Thymus (tissue), 11 donors: ENCODE data around the gene DLGAP3. TPM values are rescaled to one million over a fixed set of nuclear protein-coding genes. Genes with fewer than 3 reads are reported as not detected.

ENCODE experiments used
- DNase-seq, 9 donors: peaks; one replicate each; pipeline ENCODE4 v3.0.0-alpha.2; 2013; ENCODE audit warnings: low spot score in 9 of 9, low read depth in 6 of 9, missing footprints in 1 of 9
- H3K27ac ChIP-seq, 2 donors: one replicate each; pipeline ENCODE4 v1.5.1; 2013; ENCODE audit warnings: control low read depth in 1 of 2, low read depth in 1 of 2, low read length in 1 of 2, mild to moderate bottlenecking in 1 of 2, moderate library complexity in 1 of 2
- H3K27me3 ChIP-seq, 2 donors: one replicate each; pipeline ENCODE4 v1.5.1; 2013; ENCODE audit warnings: low read length in 1 of 2; ENCODE audit not compliant: control insufficient read depth in 2 of 2, insufficient read depth in 1 of 2
- H3K36me3 ChIP-seq, 2 donors: one replicate each; pipeline ENCODE4 v1.5.1; 2013; ENCODE audit warnings: low read length in 1 of 2, mild to moderate bottlenecking in 1 of 2, moderate library complexity in 1 of 2; ENCODE audit not compliant: control insufficient read depth in 2 of 2, insufficient read depth in 2 of 2
- H3K4me1 ChIP-seq, 2 donors: one replicate each; pipeline ENCODE4 v1.5.1; 2013; ENCODE audit warnings: low read length in 2 of 2; ENCODE audit not compliant: control insufficient read depth in 2 of 2, insufficient read depth in 2 of 2
- H3K4me3 ChIP-seq, 2 donors: one replicate each; pipeline ENCODE4 v1.5.1; 2013; ENCODE audit warnings: low read length in 2 of 2, control low read depth in 1 of 2, mild to moderate bottlenecking in 1 of 2
- H3K9me3 ChIP-seq, 2 donors: one replicate each; pipeline ENCODE4 v1.5.1; 2013; ENCODE audit warnings: low read length in 1 of 2, mild to moderate bottlenecking in 1 of 2; ENCODE audit not compliant: control insufficient read depth in 2 of 2, insufficient read depth in 1 of 2
- WGBS: extraction: QIAGEN DNeasy Blood & Tissue Kit; methylation state at CpG from one replicate; pipeline ENCODE4 v1.1.7; 2013; 5-methylcytosine and 5-hydroxymethylcytosine counted together
- polyA plus RNA-seq: library from polyadenylated mRNA; stranded (reverse); fragments of 200-250 nt; gene quantifications from one replicate; pipeline ENCODE4 v1.2.3, GENCODE V29; 2013
- total RNA-seq: library from RNA; stranded (reverse); fragments of 120-200 nt; gene quantifications from one replicate; pipeline ENCODE4 v1.2.4, GENCODE V29; 2013
- donor health status: healthy.

The DLGAP3 gene
- total and polyA plus RNA-seq, 2 donors: 0.23 to 0.24 TPM

DNA sequence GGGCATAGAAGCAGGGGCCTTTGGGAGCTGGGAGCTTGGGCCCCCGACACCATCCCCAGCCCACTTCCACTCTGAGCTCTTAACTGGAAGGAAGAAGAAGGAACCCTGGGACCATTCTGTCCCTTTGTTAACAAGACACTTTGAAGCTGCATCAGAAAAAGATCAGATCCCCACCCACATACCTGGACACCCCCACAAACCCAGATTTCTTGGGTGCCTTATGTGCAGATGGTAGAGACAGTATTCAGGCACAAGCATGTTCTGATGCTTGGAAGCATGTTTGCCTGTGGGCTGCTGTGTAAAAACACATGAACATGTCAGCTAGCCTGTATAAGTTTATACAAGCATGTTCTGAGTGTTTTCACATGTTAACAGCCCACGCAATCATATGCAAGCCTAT, 3.7 kb downstream of the DLGAP3 start:
- peaks cover 51 to 70% of the 10 kb centered on the region in 2 donors for H3K27me3 ChIP-seq
- peaks cover 4 to 11% of the 10 kb centered on the region in 2 donors for H3K4me1 ChIP-seq
- no peak overlapping the region for H3K4me3 ChIP-seq
- WGBS: 88% methylated on average over 2 of the region's 2 CpGs
- DNase-seq: no peak
- no peak overlapping the region for H3K27ac ChIP-seq
- H3K36me3 ChIP-seq: no peaks in the 10 kb centered on the region
- no peaks in the 10 kb centered on the region for H3K9me3 ChIP-seq

DNA sequence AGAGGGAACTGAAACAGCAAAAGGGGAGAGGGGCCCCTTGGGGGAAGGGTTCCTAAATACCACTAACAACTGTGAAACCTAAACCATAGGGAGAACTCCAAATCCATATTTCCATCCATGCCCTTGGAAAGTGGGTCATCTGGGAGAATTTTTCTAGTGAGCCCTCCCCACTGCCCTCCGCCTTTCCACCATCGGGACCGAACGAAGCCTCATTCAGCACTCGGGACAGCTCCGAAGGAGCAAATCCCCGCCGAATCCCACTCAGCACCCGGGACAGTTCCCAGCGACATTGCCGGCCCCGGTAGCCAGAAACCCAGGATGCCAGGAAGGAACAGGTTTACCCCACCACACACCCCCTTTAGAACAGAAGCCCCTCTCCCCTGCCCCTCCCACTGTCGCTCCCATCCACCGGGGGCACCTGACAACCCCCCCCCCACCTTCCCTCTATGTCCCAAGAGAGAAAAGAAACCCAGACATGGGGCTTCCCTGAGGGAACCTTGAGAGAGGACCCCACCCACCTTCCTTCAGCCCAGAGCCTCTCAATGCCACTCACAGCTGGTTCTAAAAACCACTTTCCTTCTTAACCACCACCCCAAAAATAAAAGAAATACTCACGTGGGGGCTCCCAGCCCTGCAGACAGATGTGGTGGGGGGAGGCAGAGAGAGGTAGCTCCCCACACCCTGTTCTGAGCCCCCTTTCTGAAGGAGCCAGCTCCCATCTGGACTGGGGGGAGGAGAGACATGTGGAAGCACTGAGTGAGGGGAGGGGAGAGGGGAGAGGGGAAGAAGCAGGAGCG, 4.5 kb downstream of the DLGAP3 start:
- peak; percentile 34 to 80 (median 63) for DNase-seq
- no peaks in the 10 kb centered on the region for H3K36me3 ChIP-seq
- no peaks in the 10 kb centered on the region for H3K9me3 ChIP-seq
- peaks cover 43 to 65% of the 10 kb centered on the region in 2 donors for H3K27me3 ChIP-seq
- no peak overlapping the region for H3K27ac ChIP-seq
- H3K4me1 ChIP-seq: peaks cover 5 to 12% of the 10 kb centered on the region in 2 donors
- no peak overlapping the region for H3K4me3 ChIP-seq
- 5% methylated on average over 16 of the region's 16 CpGs for WGBS

DNA sequence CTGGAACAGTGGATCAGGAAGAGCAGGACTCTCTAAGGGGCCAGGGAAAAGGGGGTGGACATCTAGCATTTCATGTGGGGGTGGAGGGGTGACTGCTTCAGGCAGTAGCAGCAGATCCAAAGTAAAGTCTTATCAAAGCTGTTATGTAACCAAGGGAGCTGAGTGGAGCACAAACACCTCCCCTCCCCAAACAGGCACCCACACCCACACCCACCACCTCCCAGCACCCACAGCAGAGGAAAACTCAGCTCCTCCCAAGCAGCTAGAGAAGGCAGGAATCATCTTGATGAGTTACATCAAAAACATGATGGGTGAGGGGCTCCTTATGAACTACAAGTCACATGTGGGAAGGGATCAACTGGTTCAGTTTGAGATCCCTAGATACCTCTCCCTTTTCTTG, 6.0 kb downstream of the DLGAP3 start:
- Histone ChIP-seq H3K27ac (no peak overlapping the region), H3K36me3 (no peaks in the 10 kb centered on the region), H3K4me1 (peaks cover 14 to 15% of the 10 kb centered on the region in 2 donors), H3K9me3 (peaks cover 0 to 1% of the 10 kb centered on the region in 2 donors), H3K4me3 (no peak overlapping the region), H3K27me3 (peaks cover 30 to 63% of the 10 kb centered on the region in 2 donors)
- no peak for DNase-seq

DNA sequence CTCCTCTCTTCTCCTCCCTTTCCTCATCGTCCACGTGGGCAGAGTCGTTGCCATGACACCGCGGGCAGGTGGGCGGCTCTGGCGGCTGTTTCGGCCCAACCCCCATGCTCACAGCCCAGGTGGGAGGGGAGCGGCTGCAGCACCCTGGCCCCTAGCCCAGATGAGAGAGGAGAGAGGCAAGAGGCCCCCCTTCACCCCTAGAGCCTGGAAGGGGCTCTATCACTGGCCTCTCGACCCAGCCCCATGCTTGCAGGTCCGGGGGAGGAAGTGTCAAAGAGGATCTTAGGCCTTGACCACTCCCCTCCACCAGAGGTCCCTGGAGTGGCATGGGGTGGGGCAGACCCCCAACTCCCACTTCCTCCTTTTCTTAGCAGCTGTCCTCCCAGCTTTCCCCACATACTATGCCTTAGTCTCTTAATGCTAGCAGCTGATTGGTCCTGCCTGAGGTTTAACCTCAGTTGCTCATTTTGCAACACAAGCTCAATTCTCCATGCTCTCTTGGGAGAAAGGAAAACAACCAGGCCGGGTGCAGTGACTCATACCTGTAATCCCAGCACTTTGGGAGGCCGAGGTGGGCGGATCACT, 10.4 kb downstream of the DLGAP3 start:
- no peaks in the 10 kb centered on the region for H3K36me3 ChIP-seq
- H3K27me3 ChIP-seq: peaks cover 7 to 20% of the 10 kb centered on the region in 2 donors
- H3K4me1 ChIP-seq: peaks cover 20 to 24% of the 10 kb centered on the region in 2 donors
- no peak overlapping the region for H3K27ac ChIP-seq
- 14% methylated on average over 14 of the region's 14 CpGs for WGBS
- H3K4me3 ChIP-seq: no peak overlapping the region
- peaks cover 0 to 1% of the 10 kb centered on the region in 2 donors for H3K9me3 ChIP-seq
- peak in 6 of 9 donors; percentile 9 to 70 (median 32) for DNase-seq

DNA sequence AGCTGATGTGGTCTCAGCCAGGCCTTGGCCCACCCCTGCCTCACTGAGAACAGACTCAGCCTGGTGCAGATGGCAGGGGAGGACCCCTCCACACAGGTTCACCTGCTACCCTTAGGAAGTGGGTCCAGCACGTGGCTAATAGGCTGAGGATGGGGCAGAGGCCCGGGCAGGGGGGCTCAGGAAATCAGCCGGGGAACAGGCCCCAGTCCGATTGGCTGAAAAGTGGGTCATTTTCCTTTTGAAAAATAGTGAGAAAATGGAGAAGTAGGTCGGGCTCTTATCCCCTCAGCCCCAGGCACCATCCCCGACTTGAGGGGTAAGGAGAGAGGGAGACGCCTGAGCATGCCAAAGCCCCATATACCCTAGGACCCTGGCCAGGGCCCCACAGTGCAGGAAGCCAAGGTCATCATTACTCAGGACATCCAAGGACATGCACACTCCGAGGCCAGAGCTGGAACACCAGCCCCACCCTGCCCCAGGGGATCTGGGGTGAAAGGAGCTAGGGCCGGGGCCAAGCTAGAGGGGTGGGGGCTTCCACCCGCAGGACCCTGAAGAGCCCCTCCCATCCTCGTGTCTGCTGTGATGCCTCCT, 11.0 kb downstream of the DLGAP3 start:
- Histone ChIP-seq H3K4me3 (peak overlapping the region in 1 of 2 donors; percentile 2), H3K27ac (no peak overlapping the region), H3K27me3 (peaks cover 5 to 18% of the 10 kb centered on the region in 2 donors), H3K9me3 (peaks cover 0 to 1% of the 10 kb centered on the region in 2 donors), H3K4me1 (peaks cover 20 to 24% of the 10 kb centered on the region in 2 donors), H3K36me3 (no peaks in the 10 kb centered on the region)
- WGBS: 17% methylated on average over 11 of the region's 11 CpGs
- DNase-seq: peak in 5 of 9 donors; percentile 12 to 60 (median 31)

DNA sequence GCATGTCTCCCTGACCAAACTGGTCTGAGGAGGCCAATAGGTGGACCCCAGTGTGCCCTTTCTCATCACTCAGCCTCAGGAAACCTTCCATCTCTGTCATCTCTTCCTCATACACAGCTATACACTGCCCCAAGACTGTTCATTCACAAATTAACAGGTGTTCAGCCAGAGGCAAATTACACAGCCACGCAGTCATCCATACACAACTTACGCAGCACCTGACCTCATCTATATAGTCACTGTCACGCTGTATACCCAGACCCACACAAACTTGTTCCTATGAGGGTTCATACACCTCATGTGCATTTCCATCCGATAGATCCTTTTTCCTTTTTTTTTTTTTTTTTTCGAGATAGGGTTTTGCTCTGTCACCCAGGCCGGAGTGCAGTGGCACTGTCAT, 12.4 kb downstream of the DLGAP3 start:
- DNase-seq: no peak
- Histone ChIP-seq H3K9me3 (peaks cover 0 to 1% of the 10 kb centered on the region in 2 donors), H3K27ac (no peak overlapping the region), H3K36me3 (no peaks in the 10 kb centered on the region), H3K4me1 (peaks cover 20 to 24% of the 10 kb centered on the region in 2 donors), H3K27me3 (peaks cover 0 to 20% of the 10 kb centered on the region in 2 donors), H3K4me3 (no peak overlapping the region)
- 93% methylated on average over 6 of the region's 6 CpGs for WGBS

DNA sequence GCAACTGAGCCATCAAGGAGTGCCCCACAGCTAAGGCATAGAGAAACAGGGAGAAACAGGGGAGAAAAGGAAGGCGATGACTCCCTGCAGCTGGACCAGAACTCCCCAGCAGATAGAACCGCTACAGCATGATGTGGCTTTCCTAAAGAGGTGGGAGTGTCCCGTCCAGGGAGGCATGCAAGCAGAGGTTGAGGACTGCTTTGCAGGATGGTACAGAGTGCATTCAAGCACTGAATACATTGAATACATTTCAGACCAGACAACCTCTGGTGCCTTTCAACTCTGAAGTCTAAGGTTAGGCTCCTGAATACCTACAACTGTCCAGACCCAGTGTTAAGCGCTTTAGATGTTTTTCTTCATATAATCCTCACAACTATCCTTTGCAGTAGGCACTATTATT, 13.3 kb downstream of the DLGAP3 start:
- DNase-seq: no peak
- Histone ChIP-seq H3K36me3 (no peaks in the 10 kb centered on the region), H3K4me3 (no peak overlapping the region), H3K4me1 (peaks cover 20 to 24% of the 10 kb centered on the region in 2 donors), H3K27ac (no peak overlapping the region), H3K9me3 (peaks cover 0 to 1% of the 10 kb centered on the region in 2 donors), H3K27me3 (peaks cover 0 to 19% of the 10 kb centered on the region in 2 donors)
- 96% methylated on average over 4 of the region's 4 CpGs for WGBS

DNA sequence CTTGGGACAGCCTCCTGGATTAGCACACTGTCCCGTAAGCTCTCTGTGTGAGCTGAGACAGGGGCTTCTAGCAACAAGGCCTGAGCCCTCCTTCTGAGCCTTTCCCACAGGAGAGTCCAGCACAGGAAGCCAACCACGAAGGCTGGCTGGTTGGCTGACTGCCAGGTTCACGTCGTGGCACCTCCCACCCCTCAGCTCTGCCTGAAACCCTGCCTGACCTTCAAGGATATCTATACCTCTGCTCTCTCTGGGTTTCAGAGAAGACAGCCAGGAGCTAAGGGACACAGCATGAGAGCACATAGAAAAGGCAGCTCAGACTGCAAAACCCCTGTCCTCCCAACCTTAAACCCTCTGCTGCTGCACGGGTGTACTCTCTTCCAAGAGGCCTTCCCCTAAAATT, 13.9 kb downstream of the DLGAP3 start:
- Histone ChIP-seq H3K9me3 (peaks cover 0 to 1% of the 10 kb centered on the region in 2 donors), H3K4me1 (peaks cover 20 to 24% of the 10 kb centered on the region in 2 donors), H3K27ac (no peak overlapping the region), H3K36me3 (no peaks in the 10 kb centered on the region), H3K4me3 (no peak overlapping the region), H3K27me3 (peaks cover 0 to 19% of the 10 kb centered on the region in 2 donors)
- WGBS: 38% methylated on average over 5 of the region's 5 CpGs
- DNase-seq: no peak

DNA sequence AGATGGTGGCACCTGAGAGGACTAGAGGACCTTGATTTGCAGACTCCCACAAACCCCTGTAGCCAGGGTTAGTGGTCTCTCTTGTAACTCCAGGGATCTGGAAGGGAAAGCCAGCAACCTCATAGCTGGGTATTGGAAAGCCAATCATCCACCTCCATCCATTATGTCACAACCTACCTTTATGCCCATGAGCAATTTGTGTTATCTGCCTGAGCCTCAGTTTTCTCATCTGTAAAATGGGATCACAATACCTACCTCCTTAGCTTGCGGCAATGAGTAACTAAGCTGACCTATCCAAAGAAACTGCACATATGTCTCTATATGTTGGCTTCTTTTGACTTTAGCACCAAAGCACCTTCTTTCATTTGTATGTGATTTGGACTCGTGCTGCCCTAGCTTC, 14.5 kb downstream of the DLGAP3 start:
- no peak overlapping the region for H3K27ac ChIP-seq
- peaks cover 0 to 1% of the 10 kb centered on the region in 2 donors for H3K9me3 ChIP-seq
- H3K4me1 ChIP-seq: peaks cover 19 to 23% of the 10 kb centered on the region in 2 donors
- 98% methylated on average over 2 of the region's 2 CpGs for WGBS
- H3K36me3 ChIP-seq: no peaks in the 10 kb centered on the region
- no peak overlapping the region for H3K4me3 ChIP-seq
- peaks cover 0 to 16% of the 10 kb centered on the region in 2 donors for H3K27me3 ChIP-seq
- DNase-seq: no peak
